GM19468 (cell line): Measurements from ENCODE around the gene CDK11B.
A peak's percentile ranks its signal among the peaks of the same experiment; 100 is the strongest.

Experiments used
- ATAC-seq: cut with Tn5 transposase; IDR thresholded peaks from one replicate; pipeline ENCODE4 v1.9.1; 2021; ENCODE audit warnings: mild to moderate bottlenecking, moderate library complexity, moderate number of reproducible peaks; ENCODE audit not compliant: unreplicated experiment; ENCODE audit errors: extremely low read depth

CDK11B gene

DNA sequence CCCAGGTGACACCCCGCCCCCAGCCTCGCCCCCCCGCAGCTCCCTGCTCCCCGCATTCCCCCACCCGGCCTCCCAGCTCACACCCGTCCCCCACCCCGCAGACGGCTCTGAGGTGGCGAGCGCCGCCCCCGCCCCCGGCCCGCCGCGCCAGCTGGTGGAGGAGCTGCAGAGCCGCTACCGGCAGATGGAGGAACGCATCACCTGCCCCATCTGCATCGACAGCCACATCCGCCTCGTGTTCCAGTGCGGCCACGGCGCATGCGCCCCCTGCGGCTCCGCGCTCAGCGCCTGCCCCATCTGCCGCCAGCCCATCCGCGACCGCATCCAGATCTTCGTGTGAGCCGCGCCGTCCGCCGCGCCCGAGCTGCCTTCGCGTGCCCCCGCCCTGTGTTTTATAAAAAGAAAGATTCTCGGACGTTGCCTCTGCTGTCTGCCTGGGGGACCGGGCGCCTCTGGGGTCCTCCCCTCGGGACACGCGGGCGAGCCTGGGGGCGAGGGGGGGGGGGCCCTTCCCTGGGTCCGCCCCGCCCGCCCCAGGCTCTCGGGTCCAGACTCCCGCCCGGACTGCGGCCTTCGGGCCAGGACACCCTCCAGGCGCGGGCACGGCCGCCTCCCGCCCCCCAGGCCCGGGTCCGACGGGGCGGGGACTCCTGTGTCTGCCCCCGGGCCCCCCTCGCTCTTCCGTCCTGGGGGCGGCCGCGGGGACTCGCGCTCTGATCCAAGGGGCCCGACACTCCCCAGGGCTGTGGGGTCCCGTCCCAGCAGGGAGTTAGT is 28.4 kb downstream of the CDK11B start:
- peak; percentile 47 for ATAC-seq

DNA sequence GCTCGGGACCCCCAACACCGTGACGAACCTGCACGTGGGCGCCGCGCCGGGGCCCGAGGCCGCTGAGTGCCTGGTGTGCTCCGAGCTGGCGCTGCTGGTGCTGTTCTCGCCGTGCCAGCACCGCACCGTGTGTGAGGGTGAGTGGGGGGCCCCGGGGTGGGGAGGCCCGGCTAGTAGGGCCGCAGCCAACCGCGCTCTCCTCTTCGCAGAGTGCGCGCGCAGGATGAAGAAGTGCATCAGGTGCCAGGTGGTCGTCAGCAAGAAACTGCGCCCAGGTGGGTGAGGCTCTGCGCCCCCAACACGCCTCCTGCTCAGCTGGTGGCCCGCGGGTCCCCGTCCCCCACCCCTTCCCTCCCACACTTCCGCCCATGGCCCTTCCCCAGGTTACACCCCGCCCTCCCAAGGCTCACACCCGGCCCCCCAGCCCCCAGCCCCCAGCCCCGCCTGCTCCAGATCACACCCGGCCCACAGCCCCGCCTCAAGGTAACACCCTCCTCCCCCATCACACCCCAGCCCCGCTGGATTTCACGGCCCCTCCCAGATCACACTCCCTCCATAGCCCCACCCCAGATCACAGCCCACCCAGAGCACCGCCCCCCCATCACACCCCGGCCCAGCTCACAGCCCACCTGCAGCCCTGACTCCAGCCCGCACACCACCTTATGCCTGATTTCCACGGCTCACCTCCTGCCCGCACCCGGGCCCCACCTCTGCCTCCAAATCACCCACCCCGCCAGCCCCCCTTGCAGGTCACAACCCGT is 29.2 kb downstream of the CDK11B start:
- no peak for ATAC-seq

DNA sequence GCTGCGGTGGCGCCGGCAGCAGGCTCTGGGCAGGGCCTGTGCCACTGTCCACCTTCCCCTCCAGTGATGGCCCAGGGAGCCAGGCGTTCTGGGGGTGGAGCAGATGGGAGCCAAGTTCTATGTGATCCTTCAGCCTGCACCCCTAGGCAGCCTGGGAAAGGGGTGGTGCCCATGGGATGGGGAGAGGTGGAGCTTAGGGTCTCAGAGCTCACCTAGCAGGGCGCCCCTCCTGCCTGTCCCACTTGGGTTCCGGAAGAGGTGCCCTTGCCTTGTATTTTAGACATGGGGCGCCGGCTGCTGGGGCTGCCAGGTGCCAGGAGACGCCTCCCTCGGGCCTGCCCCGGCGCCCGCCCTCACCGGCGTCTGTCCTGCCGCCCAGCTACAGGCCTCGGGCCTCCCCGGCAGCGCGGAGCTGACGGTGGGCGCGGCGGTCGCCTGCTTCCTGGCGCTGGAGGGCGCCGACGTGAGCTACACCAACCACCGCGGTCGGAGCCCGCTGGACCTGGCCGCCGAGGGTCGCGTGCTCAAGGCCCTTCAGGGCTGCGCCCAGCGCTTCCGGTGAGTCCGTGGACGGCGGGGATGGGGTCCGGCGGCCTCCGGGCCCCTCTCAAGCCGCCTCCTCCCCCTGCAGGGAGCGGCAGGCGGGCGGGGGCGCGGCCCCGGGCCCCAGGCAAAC is 29.9 kb downstream of the CDK11B start:
- no peak for ATAC-seq

DNA sequence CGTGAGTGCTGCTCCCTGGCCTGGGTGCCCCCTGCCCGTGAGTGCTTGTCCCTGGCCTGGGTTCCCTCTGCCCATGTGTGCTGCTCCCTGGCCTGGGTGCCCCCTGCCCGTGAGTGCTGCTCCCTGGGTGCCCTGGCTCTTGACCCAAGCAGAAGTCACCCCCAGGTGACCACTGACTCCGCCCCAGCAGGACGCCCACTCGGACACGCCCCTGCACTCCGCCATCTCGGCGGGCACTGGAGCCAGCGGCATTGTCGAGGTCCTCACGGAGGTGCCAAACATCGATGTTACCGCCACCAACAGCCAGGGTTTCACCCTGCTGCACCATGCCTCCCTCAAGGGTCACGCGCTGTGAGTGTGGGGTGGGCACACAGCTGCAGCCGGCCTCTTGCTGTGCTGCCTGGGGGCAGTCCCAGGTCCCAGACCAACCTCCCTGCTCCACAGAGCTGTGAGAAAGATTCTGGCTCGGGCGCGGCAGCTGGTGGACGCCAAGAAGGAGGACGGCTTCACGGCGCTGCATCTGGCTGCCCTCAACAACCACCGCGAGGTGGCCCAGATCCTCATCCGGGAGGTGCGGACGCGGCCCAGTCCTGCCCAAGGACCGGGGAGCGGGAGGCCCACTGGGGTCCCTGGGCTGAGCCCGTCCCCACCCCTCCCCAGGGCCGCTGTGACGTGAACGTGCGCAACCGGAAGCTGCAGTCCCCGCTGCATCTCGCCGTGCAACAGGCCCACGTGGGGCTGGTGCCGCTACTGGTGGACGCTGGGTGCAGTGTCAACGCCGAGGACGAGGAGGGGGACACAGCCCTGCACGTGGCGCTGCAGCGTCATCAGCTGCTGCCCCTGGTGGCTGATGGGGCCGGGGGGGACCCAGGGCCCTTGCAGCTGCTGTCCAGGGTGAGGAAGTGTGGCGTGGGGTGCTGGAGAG is 30.7 kb downstream of the CDK11B start:
- ATAC-seq: no peak

- no peak for ATAC-seq
Measured at GRCh38 chr1:1627261-1627828, 31.5 kb downstream of the CDK11B start.

DNA sequence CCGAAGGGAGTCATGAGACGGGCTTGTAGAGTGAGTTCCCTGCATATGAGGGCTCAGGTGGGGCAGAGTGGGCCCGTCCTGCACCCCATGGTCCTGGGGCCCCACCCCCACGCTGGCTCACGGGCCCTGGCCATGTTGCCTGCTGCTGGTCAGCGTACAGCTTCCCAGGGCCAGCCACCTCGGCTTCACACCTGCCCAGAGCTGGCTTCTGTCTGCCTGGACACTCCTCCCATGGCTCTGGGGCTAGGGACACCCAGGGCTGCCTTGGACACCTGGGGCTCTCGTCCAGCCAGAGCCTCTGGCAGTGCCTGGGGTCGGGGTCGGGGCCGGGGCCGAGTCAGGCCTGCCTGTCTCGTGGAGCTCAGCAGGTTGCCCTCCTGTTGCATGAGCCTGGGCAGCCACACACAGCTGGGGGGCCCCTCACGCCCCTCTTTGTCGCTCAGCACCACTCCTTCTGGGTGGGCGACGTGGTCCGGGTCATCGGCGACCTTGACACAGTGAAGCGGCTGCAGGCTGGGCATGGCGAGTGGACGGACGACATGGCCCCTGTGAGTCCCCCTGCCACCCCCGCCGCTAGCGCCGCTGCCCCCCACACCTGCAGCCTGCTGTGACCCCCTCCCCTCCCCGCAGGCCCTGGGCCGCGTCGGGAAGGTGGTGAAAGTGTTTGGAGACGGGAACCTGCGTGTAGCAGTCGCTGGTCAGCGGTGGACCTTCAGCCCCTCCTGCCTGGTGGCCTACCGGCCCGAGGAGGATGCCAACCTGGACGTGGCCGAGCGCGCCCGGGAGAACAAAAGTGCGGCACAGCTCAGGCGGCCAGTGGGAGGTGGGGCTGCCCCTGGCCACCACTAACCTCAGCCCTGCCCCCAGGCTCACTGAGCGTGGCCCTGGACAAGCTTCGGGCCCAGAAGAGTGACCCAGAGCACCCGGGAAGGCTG is 32.3 kb downstream of the CDK11B start:
- ATAC-seq: no peak

DNA sequence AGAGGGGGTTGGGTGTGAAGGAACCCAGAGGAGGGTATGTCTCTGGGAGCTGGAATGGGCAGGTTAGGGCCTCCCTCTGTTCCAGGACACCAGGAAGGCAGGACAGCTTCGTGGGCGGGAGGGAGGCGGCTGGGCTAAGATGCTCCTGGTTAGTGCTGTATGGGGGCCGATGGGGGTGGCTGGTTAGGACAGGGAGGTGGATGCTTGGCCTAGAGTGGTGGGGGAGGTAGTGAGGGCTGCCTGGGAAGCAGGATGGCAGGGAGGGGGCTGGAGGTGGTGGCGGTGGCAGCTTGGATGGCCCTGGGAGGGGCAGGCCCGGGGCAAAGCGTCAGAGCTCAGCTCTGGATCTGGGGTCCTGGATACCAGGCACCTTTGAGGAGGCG is 33.0 kb downstream of the CDK11B start:
- ATAC-seq: no peak

- ATAC-seq: no peak
Measured at GRCh38 chr1:1625404-1625775, 33.4 kb downstream of the CDK11B start.

GRCh38 chr1:1624443-1625403 is 34.1 kb downstream of the CDK11B start:
- no peak for ATAC-seq

GRCh38 chr1:1623631-1624442 is 35.0 kb downstream of the CDK11B start:
- no peak for ATAC-seq

GRCh38 chr1:1623181-1623630 is 35.6 kb downstream of the CDK11B start:
- ATAC-seq: no peak

GRCh38 chr1:1622788-1623094 is 36.1 kb downstream of the CDK11B start:
- ATAC-seq: no peak

GRCh38 chr1:1622010-1622787 is 36.6 kb downstream of the CDK11B start:
- no peak for ATAC-seq

GRCh38 chr1:1621173-1622009 is 37.4 kb downstream of the CDK11B start:
- ATAC-seq: no peak

- no peak for ATAC-seq
Measured at GRCh38 chr1:1620433-1621139, 38.2 kb downstream of the CDK11B start.
